Colonic mucosa (tissue), 4 donors: ENCODE measurements around the gene AEBP1. TPM values are rescaled to one million over a fixed set of nuclear protein-coding genes. Genes with fewer than 3 reads are reported as not detected.

Experiments
- DNase-seq: peaks from one replicate; pipeline ENCODE4 v3.0.0-alpha.2; 2020
- H3K27ac ChIP-seq: fragments of 200-600 bp; one replicate; pipeline ENCODE4 v1.8.0; 2021
- H3K27me3 ChIP-seq: fragments of 200-600 bp; one replicate; pipeline ENCODE4 v1.8.0; 2021
- H3K36me3 ChIP-seq: fragments of 200-600 bp; one replicate; pipeline ENCODE4 v1.8.0; 2021
- H3K4me1 ChIP-seq: fragments of 200-600 bp; one replicate; pipeline ENCODE4 v1.8.0; 2021; ENCODE audit warnings: mild to moderate bottlenecking
- H3K4me3 ChIP-seq: fragments of 200-600 bp; one replicate; pipeline ENCODE4 v1.8.0; 2021
- H3K9ac ChIP-seq, 2 donors: one replicate each; pipeline ENCODE4 v1.7.0; 2013; ENCODE audit warnings: control low read depth in 2 of 2, low read depth in 2 of 2, low read length in 2 of 2
- H3K9me3 ChIP-seq: fragments of 200-600 bp; one replicate; pipeline ENCODE4 v1.8.0; 2021
- CTCF ChIP-seq: fragments of 200-600 bp; IDR thresholded peaks from one replicate; pipeline ENCODE4 v1.8.0; 2022; ENCODE audit warnings: antibody characterized with exemption, mild to moderate bottlenecking
- intact Hi-C: fragments of 100-400 bp; cut with DNase I; formaldehyde crosslinking; loops from one replicate; pipeline ENCODE4 v1.14.1; 2022
- total RNA-seq, 2 donors: library from RNA; stranded (reverse); fragmentation: NEBNext Ultra II Directional in 1 of 2; extraction: Animal tissue kit (Norgen Biotek cat#: 25700) in 1 of 2; gene quantifications; one replicate each; pipeline ENCODE4 v1.2.1, GENCODE V29; 2021
- donor health status: healthy.
- donor health status: DM: no; HTN: no; CAD: no.
- donor health status: DM: no; HTN: no; CAD: no.

Gene AEBP1
- total RNA-seq, 2 donors from 2014 or later: 21.4 to 30.4 TPM

DNA sequence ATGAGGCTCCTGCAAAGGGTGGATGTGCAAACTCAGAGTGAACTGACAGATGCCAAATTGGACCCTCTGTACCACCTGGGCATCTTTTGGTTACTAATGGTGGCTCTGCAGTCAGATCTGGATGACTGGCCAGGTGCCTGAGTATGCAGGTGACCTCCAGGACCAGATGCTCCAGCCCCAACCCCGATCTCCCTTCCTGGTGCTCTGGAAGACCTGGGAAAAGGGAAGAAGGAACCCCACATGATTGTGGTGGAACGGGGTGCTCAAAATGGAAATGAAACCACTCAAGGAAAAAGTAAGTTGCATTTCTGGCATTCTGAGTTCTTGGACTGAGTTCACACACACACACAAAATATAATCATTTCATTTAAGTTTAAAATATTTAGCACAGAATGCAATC is 9.8 kb upstream of the AEBP1 start:
- Histone ChIP-seq H3K4me3 (no peak overlapping the region), H3K27me3 (no peaks in the 10 kb centered on the region), H3K9me3 (no peaks in the 10 kb centered on the region), H3K4me1 (no peaks in the 10 kb centered on the region), H3K27ac (no peak overlapping the region), H3K9ac (no peak overlapping the region), H3K36me3 (no peaks in the 10 kb centered on the region)
- DNase-seq: no peak
- no peak for TF ChIP-seq CTCF
- intact Hi-C loops: no loop called here

DNA sequence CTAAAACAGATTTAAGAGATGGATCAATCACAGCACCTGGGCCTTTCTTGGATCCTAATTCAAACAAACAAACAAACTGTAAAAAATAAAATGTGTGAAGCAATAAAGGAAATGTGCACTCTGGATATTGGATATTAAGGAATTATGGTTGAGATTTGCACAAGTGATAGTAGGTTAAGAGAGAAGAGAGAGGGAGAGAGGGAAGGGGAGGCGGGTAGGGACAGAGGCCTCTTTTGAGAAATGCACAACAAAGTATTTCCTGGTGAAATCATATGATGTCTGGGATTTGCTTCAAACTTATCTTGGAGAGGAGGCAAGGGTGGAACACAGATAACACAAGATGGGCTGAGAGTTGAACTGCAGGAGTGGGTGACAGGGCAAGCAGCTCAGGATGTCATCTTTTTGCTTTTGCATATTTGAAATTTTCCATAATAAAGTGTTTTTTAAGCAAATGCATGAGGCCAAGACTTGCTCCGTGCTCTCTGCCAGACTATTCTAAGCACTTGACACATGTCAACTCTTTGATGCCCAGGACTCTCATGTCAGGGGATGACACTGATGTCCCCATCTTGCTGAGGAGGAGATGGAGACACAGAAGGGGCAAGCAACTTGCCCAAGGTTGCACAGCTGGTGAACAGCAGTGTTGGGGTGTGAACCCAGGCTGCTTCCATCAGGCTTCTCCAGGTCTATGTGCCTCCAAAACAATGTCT is 9.1 kb upstream of the AEBP1 start:
- no peaks in the 10 kb centered on the region for H3K4me1 ChIP-seq
- H3K27ac ChIP-seq: no peak overlapping the region
- H3K27me3 ChIP-seq: no peaks in the 10 kb centered on the region
- no peak overlapping the region for H3K9ac ChIP-seq
- no peak for TF ChIP-seq CTCF
- no peaks in the 10 kb centered on the region for H3K36me3 ChIP-seq
- intact Hi-C loops: no loop called here
- DNase-seq: no peak
- no peaks in the 10 kb centered on the region for H3K9me3 ChIP-seq
- H3K4me3 ChIP-seq: no peak overlapping the region

DNA sequence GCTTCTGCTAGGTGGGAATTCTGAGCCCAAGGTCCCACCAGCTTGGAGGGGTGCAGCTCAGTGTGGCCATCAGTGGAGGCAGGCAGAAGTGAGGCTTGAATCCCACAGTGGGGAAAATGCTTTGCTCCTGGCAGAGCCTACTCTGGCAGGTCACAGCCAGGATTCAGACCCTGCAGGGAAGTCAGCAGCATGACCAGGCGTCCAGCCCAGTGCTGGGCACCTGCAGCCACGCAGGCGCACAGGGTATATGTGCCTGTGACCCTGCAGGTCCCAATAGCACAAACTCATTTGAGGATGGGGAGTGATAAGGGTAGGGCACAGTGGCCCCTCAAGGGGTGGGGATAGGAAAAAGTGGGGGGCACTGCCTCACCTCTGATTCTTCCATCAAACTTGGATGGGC is 8.4 kb upstream of the AEBP1 start:
- no peaks in the 10 kb centered on the region for H3K36me3 ChIP-seq
- H3K27me3 ChIP-seq: no peaks in the 10 kb centered on the region
- intact Hi-C loops: no loop called here
- no peaks in the 10 kb centered on the region for H3K4me1 ChIP-seq
- H3K9ac ChIP-seq: no peak overlapping the region
- no peak for DNase-seq
- H3K9me3 ChIP-seq: no peaks in the 10 kb centered on the region
- no peak overlapping the region for H3K4me3 ChIP-seq
- H3K27ac ChIP-seq: no peak overlapping the region
- no peak for TF ChIP-seq CTCF

GRCh38 chr7:44096326-44096881 is 7.7 kb upstream of the AEBP1 start:
- Histone ChIP-seq H3K27ac (no peak overlapping the region), H3K9ac (no peak overlapping the region), H3K27me3 (no peaks in the 10 kb centered on the region), H3K4me3 (no peak overlapping the region), H3K36me3 (no peaks in the 10 kb centered on the region), H3K9me3 (no peaks in the 10 kb centered on the region), H3K4me1 (no peaks in the 10 kb centered on the region)
- intact Hi-C loops: no loop called here
- no peak for TF ChIP-seq CTCF
- no peak for DNase-seq

DNA sequence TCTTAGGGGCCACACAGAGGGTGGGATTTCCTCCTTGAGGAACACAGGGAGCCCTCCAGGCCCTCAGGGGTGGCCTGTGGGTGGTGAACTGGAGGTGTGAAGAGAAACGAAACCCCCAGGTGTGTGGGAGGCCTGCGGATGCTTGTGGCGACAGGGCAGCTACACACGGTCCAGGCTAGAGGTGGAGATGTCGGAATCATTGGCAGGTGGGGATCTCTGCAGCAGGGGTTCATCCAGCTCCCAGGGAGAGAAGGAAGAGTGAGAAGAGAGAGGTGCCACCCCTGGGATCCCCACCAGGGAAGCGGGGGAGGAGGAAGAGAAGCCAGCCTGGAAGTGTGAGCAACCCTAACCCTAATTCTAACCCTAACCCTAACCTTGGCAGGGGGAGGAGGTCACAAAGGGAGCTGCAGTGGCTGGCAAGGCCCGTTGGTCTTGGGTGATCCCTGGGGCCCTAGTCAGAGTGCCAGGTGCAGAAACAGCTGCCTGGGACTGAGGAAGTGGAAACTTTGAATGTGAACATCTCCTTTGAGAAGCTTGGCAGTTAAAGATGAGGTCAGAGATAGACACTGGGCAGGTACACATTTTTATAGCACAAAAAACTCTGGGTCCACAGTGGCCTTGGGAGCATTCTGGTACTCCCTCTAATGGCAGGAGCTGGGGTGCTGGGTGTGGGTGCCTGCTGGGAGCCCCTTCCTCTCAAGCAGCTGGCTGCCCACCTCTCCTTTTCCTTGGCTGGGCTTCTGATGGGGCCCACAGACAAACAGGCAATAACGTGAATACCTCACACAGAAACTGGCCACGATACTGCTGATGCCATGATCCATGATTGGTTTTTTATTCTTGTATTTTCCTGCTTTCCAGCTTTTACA is 6.8 kb upstream of the AEBP1 start:
- no peaks in the 10 kb centered on the region for H3K9me3 ChIP-seq
- H3K4me3 ChIP-seq: no peak overlapping the region
- H3K36me3 ChIP-seq: no peaks in the 10 kb centered on the region
- DNase-seq: no peak
- H3K4me1 ChIP-seq: no peaks in the 10 kb centered on the region
- intact Hi-C loops: no loop called here
- H3K27me3 ChIP-seq: no peaks in the 10 kb centered on the region
- no peak overlapping the region for H3K27ac ChIP-seq
- TF ChIP-seq CTCF: no peak
- no peak overlapping the region for H3K9ac ChIP-seq
